ENCODE data around the gene ZMIZ1. TPM values are rescaled to one million over a fixed set of nuclear protein-coding genes. Genes with fewer than 3 reads are reported as not detected.
A peak's percentile ranks its signal among the peaks of the same experiment; 100 is the strongest.

Gene ZMIZ1
- total RNA-seq, 4 donors from 2014 or later = 65.5 to 88.2 (median 69.3) TPM

GRCh38 chr10:79244068-79244442 is 175.3 kb downstream of the ZMIZ1 start:
- DNase-seq (ENCODE audit: low spot score in 2 of 2) = no peak
- TF ChIP-seq CTCF (IDR thresholded peaks at IDR 0.05) = no peak
- no peak for TF ChIP-seq POLR2A (IDR thresholded peaks at IDR 0.05)
- no peak for TF ChIP-seq EP300 (IDR thresholded peaks at IDR 0.05)
- Histone ChIP-seq H3K9me3 (no peaks in the 10 kb centered on the region), H3K4me3 (peak overlapping the region in 2 of 4 donors; percentile 41 to 55), H3K4me1 (peaks cover 4 to 91% (median 70%) of the 10 kb centered on the region in 4 donors), H3K27ac (peak overlapping the region; percentile 38 to 91 (median 84)), H3K36me3 (no peaks in the 10 kb centered on the region), H3K27me3 (no peaks in the 10 kb centered on the region)
- WGBS, 2 donors = 78 to 80% methylated on average over 10 of the region's 10 CpGs

GRCh38 chr10:79244841-79245504 is 176.2 kb downstream of the ZMIZ1 start:
- peak overlapping the region; percentile 55 to 91 (median 84) for H3K27ac ChIP-seq
- no peak for DNase-seq (ENCODE audit: low spot score in 2 of 2)
- no peaks in the 10 kb centered on the region for H3K9me3 ChIP-seq
- H3K4me1 ChIP-seq = peaks cover 4 to 91% (median 77%) of the 10 kb centered on the region in 4 donors
- no peaks in the 10 kb centered on the region for H3K36me3 ChIP-seq
- peak overlapping the region in 2 of 4 donors; percentile 41 to 55 for H3K4me3 ChIP-seq
- TF ChIP-seq POLR2A (IDR thresholded peaks at IDR 0.05) = no peak
- no peak for TF ChIP-seq CTCF (IDR thresholded peaks at IDR 0.05)
- no peak for TF ChIP-seq EP300 (IDR thresholded peaks at IDR 0.05)
- H3K27me3 ChIP-seq = no peaks in the 10 kb centered on the region
- WGBS, 2 donors = 77 to 84% methylated on average over 15 of the region's 15 CpGs

- Histone ChIP-seq H3K36me3 (no peaks in the 10 kb centered on the region), H3K9me3 (no peaks in the 10 kb centered on the region), H3K4me3 (no peak overlapping the region), H3K4me1 (peaks cover 4 to 92% (median 81%) of the 10 kb centered on the region in 4 donors), H3K27ac (peak overlapping the region; percentile 55 to 91 (median 84)), H3K27me3 (no peaks in the 10 kb centered on the region)
- TF ChIP-seq POLR2A (IDR thresholded peaks at IDR 0.05) = no peak
- TF ChIP-seq EP300 (IDR thresholded peaks at IDR 0.05) = no peak
- no peak for TF ChIP-seq CTCF (IDR thresholded peaks at IDR 0.05)
- 73% methylated on average over 9 of the region's 9 CpGs for WGBS, 2 donors
- DNase-seq (ENCODE audit: low spot score in 2 of 2) = no peak
Measured at GRCh38 chr10:79245539-79246208, 176.9 kb downstream of the ZMIZ1 start.

GRCh38 chr10:79246209-79246581 is 177.4 kb downstream of the ZMIZ1 start:
- Histone ChIP-seq H3K27ac (peak overlapping the region; percentile 55 to 91 (median 84)), H3K4me3 (peak overlapping the region in 1 of 4 donors; percentile 4), H3K36me3 (no peaks in the 10 kb centered on the region), H3K9me3 (no peaks in the 10 kb centered on the region), H3K27me3 (no peaks in the 10 kb centered on the region), H3K4me1 (peaks cover 4 to 92% (median 82%) of the 10 kb centered on the region in 4 donors)
- DNase-seq (ENCODE audit: low spot score in 2 of 2) = peak in 1 of 2 donors; percentile 33
- peak in 1 of 2 donors; percentile 63 for TF ChIP-seq EP300 (IDR thresholded peaks at IDR 0.05)
- TF ChIP-seq POLR2A (IDR thresholded peaks at IDR 0.05) = no peak
- WGBS, 2 donors = 41 to 45% methylated on average over 6 to 13 of the region's 14 CpGs

GRCh38 chr10:79246606-79247275 is 178.0 kb downstream of the ZMIZ1 start:
- 35 to 43% methylated on average over 13 to 14 of the region's 14 CpGs for WGBS, 2 donors
- peak; percentile 41 to 45 for DNase-seq (ENCODE audit: low spot score in 2 of 2)
- Histone ChIP-seq H3K9me3 (no peaks in the 10 kb centered on the region), H3K36me3 (no peaks in the 10 kb centered on the region), H3K4me1 (peaks cover 4 to 92% (median 79%) of the 10 kb centered on the region in 4 donors), H3K4me3 (peak overlapping the region in 1 of 4 donors; percentile 4), H3K27me3 (no peaks in the 10 kb centered on the region), H3K27ac (peak overlapping the region; percentile 55 to 91 (median 84))
- peak; percentile 26 to 77 for TF ChIP-seq EP300 (IDR thresholded peaks at IDR 0.05)
- TF ChIP-seq POLR2A (IDR thresholded peaks at IDR 0.05) = no peak
- TF ChIP-seq CTCF (IDR thresholded peaks at IDR 0.05) = no peak
